Uterus (tissue), 2 donors: Measurements from ENCODE around the gene GRHL3.

Source experiments
- POLR2A ChIP-seq, 2 donors: fragments of 450-650 bp; IDR thresholded peaks; one replicate each; pipeline ENCODE4 v1.6.1; 2016; ENCODE audit warnings: antibody characterized with exemption in 2 of 2, mild to moderate bottlenecking in 1 of 2, moderate library complexity in 1 of 2
- TF ChIP-seq, protein P1 (sequence below), 4 experiments: fragments of 200-600 bp in 2 of 4; fragments of 450-650 bp in 2 of 4; sonication (generic) in 2 of 4; IDR thresholded peaks; one replicate each; pipeline ENCODE4 v1.5.1; 2016 to 2019; ENCODE audit warnings: antibody characterized with exemption in 4 of 4, mild to moderate bottlenecking in 2 of 4, moderate library complexity in 1 of 4

DNA sequence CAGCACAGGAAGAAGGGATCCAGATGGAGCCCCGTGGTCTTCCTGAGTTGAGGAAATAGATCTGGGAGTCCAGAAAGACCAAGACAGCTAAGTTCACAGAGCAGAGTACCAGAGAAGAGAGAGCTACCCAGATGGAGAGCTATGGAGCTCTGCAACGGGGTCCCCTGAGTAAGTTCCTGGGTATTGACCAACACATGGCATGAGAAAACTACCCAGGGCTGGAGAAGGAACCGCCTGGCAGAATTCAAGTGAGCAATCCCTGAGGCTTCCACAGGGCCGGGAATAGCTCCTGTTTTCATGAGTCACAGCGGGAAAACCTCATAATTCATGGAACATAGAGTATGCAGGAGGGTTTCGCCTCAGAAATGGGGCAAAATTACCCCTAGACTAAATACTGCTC is 74.7 kb downstream of the GRHL3 start:
- TF ChIP-seq, protein P1, sequence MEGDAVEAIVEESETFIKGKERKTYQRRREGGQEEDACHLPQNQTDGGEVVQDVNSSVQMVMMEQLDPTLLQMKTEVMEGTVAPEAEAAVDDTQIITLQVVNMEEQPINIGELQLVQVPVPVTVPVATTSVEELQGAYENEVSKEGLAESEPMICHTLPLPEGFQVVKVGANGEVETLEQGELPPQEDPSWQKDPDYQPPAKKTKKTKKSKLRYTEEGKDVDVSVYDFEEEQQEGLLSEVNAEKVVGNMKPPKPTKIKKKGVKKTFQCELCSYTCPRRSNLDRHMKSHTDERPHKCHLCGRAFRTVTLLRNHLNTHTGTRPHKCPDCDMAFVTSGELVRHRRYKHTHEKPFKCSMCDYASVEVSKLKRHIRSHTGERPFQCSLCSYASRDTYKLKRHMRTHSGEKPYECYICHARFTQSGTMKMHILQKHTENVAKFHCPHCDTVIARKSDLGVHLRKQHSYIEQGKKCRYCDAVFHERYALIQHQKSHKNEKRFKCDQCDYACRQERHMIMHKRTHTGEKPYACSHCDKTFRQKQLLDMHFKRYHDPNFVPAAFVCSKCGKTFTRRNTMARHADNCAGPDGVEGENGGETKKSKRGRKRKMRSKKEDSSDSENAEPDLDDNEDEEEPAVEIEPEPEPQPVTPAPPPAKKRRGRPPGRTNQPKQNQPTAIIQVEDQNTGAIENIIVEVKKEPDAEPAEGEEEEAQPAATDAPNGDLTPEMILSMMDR (IDR thresholded peaks at IDR 0.05): no peak
- no peak for TF ChIP-seq POLR2A (IDR thresholded peaks at IDR 0.05)
